ENCODE results near the gene PALM2AKAP2. TPM values are rescaled to one million over a fixed set of nuclear protein-coding genes. Genes with fewer than 3 reads are reported as not detected.

Gene PALM2AKAP2
- total and polyA plus RNA-seq, 2 donors (not counting 3 experiments of a cell fraction or from before 2014, with no cell fraction given): 0.01 TPM; not detected in 1

DNA sequence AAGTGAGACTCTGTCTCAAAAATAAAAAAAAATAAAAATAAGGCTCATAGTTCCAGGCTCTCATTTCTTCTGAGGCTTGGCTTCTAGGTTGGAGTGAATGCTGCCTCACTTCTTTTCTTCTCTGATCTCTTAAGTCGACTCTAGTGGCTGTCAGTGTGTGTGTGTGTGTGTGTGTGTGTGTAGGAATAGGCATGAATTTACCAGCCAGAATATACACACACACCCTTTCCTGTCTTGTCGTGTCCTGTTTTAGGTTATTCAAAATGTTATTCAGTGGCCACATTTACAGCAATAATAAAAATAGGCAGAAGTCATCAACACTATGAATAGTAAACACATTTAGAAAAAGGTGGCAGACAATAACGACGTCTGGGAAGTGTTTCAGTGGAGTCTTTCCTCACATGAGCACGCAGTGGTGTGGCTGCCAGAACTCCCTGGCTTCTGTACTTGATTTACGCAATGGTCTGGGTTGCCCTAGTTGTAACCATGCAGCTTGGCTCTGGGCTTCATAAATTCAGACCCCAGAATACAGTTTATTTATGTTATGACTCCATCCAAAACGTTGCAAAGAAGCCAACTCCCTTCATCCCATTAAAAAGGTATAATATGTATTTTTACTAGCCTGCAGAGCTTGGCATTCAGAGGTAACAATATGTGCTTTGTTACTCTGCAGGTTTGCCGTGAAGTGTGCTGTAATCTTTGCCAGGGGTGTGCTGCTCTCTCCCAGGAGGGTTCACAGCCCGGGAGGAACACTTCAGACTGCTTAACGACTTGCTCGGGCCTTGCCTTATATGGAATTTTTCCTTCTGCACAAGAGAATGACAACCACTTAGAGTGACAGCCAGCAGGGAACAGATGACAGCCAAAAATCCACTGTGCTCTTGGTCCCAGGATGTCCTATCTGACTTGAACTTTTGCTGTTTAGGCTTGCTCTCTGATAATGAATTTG lies 34.4 kb upstream of the PALM2AKAP2 start:
- H4K20me1 ChIP-seq (replicated peaks; ENCODE audit: control insufficient read depth, extremely low read depth, insufficient read depth, low read length): no peaks in the 10 kb centered on the region
- POLR2A ChIA-PET: no interaction called here
- no peaks in the 10 kb centered on the region for H3K9me1 ChIP-seq (replicated peaks; ENCODE audit: control insufficient read depth, extremely low read depth, insufficient read depth, low read length)
- H3K9me3 ChIP-seq (replicated peaks; ENCODE audit: control insufficient read depth, insufficient read depth, low read length): no peaks in the 10 kb centered on the region
- no peak overlapping the region for H3K4me2 ChIP-seq (ENCODE audit: insufficient read depth, low read length)
- dilution Hi-C loops (cut with MboI; ENCODE audit: extremely low pct_ligation_motif_present, low sequenced_read_pairs): no loop called here
- intact Hi-C loops (cut with micrococcal nuclease): no loop called here
- CTCF ChIA-PET: no interaction called here
- H3K27ac ChIP-seq (ENCODE audit: insufficient read depth, low read depth, low read length): no peak overlapping the region
- no peak overlapping the region for H3K9ac ChIP-seq (replicated peaks; ENCODE audit: extremely low read depth, insufficient read depth, low read length)
- H3K36me3 ChIP-seq (ENCODE audit: control insufficient read depth in 2 of 2, extremely low read depth in 1 of 2, insufficient read depth in 2 of 2, low read length in 2 of 2): no peaks in the 10 kb centered on the region
- H2AFZ ChIP-seq (ENCODE audit: low read depth, low read length): no peak overlapping the region
- FAIRE-seq (no peak), DNase-seq (ENCODE audit: low read depth, low spot score) (no peak)
- no peaks in the 10 kb centered on the region for H3K79me2 ChIP-seq (ENCODE audit: control insufficient read depth, insufficient read depth, low read length)
- no peaks in the 10 kb centered on the region for H3K4me1 ChIP-seq (ENCODE audit: control insufficient read depth, extremely low read depth, insufficient read depth, low read length)
- BruUV-seq (replicated peaks): no TSS peak
- no peak for TF ChIP-seq MYC (IDR thresholded peaks at IDR 0.05; ENCODE audit: low read depth, low read length)
- no peak for TF ChIP-seq EZH2 (IDR thresholded peaks at IDR 0.05; ENCODE audit: borderline replicate concordance, low read depth, low read length, severe bottlenecking)
- no peak for TF ChIP-seq POLR2AphosphoS5 (IDR thresholded peaks at IDR 0.05; ENCODE audit: insufficient read depth, low read depth, low read length)
- TF ChIP-seq, protein P1, sequence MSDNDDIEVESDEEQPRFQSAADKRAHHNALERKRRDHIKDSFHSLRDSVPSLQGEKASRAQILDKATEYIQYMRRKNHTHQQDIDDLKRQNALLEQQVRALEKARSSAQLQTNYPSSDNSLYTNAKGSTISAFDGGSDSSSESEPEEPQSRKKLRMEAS (IDR thresholded peaks at IDR 0.05; ENCODE audit: insufficient read depth, insufficient read length): no peak
- TF ChIP-seq FOS (IDR thresholded peaks at IDR 0.05; ENCODE audit: borderline replicate concordance, insufficient read depth, low read length): no peak
- TF ChIP-seq POLR2A (IDR thresholded peaks at IDR 0.05; ENCODE audit: low read depth, low read length): no peak
- H3K27me3 ChIP-seq (ENCODE audit: control insufficient read depth in 2 of 2, insufficient read depth in 2 of 2, low read length in 2 of 2): peaks cover 0 to 6% of the 10 kb centered on the region in 2 experiments
- no peak overlapping the region for H3K4me3 ChIP-seq (replicated peaks in 1 of 3; ENCODE audit: insufficient read depth in 1 of 3, low read depth in 1 of 3, low read length in 3 of 3)

DNA sequence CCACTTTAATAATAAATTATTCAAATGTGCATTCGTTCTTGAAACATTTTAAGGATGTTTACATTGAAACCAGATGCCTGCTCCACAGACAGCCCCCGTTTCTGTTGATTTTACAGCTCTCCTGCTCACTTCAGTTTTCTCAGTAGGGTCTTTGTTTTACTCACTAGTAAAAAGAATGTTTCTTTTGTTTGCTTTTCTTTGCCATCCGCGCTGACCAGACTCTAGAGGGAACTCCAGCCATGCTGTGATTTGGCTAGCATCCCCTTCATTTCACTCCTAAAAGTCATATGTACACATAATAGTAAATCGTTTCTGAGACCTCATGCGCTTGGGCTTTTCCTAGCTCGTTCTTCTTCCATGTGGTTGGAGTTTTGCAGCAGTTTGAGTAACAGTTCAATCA lies 28.7 kb upstream of the PALM2AKAP2 start:
- no peaks in the 10 kb centered on the region for H3K9me3 ChIP-seq (replicated peaks; ENCODE audit: control insufficient read depth, insufficient read depth, low read length)
- no peaks in the 10 kb centered on the region for H3K36me3 ChIP-seq (ENCODE audit: control insufficient read depth in 2 of 2, extremely low read depth in 1 of 2, insufficient read depth in 2 of 2, low read length in 2 of 2)
- FAIRE-seq (no peak), DNase-seq (ENCODE audit: low read depth, low spot score) (no peak)
- H3K4me2 ChIP-seq (ENCODE audit: insufficient read depth, low read length): no peak overlapping the region
- H3K9ac ChIP-seq (replicated peaks; ENCODE audit: extremely low read depth, insufficient read depth, low read length): no peak overlapping the region
- H3K79me2 ChIP-seq (ENCODE audit: control insufficient read depth, insufficient read depth, low read length): no peaks in the 10 kb centered on the region
- H3K4me3 ChIP-seq (replicated peaks in 1 of 3; ENCODE audit: insufficient read depth in 1 of 3, low read depth in 1 of 3, low read length in 3 of 3): no peak overlapping the region
- no peak overlapping the region for H2AFZ ChIP-seq (ENCODE audit: low read depth, low read length)
- dilution Hi-C loops (cut with MboI; ENCODE audit: extremely low pct_ligation_motif_present, low sequenced_read_pairs) (no loop called here), intact Hi-C loops (cut with micrococcal nuclease) (no loop called here)
- TF ChIP-seq GATA2 (IDR thresholded peaks at IDR 0.05; ENCODE audit: insufficient read depth, insufficient read length, low read depth, low read length): no peak
- TF ChIP-seq, protein P1 (IDR thresholded peaks at IDR 0.05; ENCODE audit: insufficient read depth, insufficient read length): no peak
- TF ChIP-seq FOS (IDR thresholded peaks at IDR 0.05; ENCODE audit: borderline replicate concordance, insufficient read depth, low read length): no peak
- TF ChIP-seq, protein P2, sequence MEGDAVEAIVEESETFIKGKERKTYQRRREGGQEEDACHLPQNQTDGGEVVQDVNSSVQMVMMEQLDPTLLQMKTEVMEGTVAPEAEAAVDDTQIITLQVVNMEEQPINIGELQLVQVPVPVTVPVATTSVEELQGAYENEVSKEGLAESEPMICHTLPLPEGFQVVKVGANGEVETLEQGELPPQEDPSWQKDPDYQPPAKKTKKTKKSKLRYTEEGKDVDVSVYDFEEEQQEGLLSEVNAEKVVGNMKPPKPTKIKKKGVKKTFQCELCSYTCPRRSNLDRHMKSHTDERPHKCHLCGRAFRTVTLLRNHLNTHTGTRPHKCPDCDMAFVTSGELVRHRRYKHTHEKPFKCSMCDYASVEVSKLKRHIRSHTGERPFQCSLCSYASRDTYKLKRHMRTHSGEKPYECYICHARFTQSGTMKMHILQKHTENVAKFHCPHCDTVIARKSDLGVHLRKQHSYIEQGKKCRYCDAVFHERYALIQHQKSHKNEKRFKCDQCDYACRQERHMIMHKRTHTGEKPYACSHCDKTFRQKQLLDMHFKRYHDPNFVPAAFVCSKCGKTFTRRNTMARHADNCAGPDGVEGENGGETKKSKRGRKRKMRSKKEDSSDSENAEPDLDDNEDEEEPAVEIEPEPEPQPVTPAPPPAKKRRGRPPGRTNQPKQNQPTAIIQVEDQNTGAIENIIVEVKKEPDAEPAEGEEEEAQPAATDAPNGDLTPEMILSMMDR (IDR thresholded peaks at IDR 0.05; ENCODE audit: extremely low read depth in 1 of 2, insufficient read depth in 1 of 2, low read depth in 1 of 2, low read length in 2 of 2): no peak
- TF ChIP-seq JUN (IDR thresholded peaks at IDR 0.05; ENCODE audit: borderline replicate concordance, insufficient read depth, insufficient read length, low read depth): no peak
- no peaks in the 10 kb centered on the region for H4K20me1 ChIP-seq (replicated peaks; ENCODE audit: control insufficient read depth, extremely low read depth, insufficient read depth, low read length)
- POLR2A ChIA-PET: no interaction called here
- CTCF ChIA-PET: no interaction called here
- no TSS peak for BruUV-seq (replicated peaks)
- H3K9me1 ChIP-seq (replicated peaks; ENCODE audit: control insufficient read depth, extremely low read depth, insufficient read depth, low read length): no peaks in the 10 kb centered on the region
- no peaks in the 10 kb centered on the region for H3K27me3 ChIP-seq (ENCODE audit: control insufficient read depth in 2 of 2, insufficient read depth in 2 of 2, low read length in 2 of 2)
- no peak overlapping the region for H3K27ac ChIP-seq (ENCODE audit: insufficient read depth, low read depth, low read length)
- H3K4me1 ChIP-seq (ENCODE audit: control insufficient read depth, extremely low read depth, insufficient read depth, low read length): no peaks in the 10 kb centered on the region
